Astrocyte (in vitro differentiated cells and primary cell): Measurements from ENCODE around the gene PCSK2.

Experiments used
- EZH2 ChIP-seq: IDR thresholded peaks from 2 replicates; pipeline ENCODE4 v1.6.1; 2012; ENCODE audit warnings: mild to moderate bottlenecking, low read length, inconsistent platforms; ENCODE audit not compliant: insufficient read depth
- TF ChIP-seq, protein P1 (sequence below): IDR thresholded peaks from 2 replicates; pipeline ENCODE4 v1.5.1; 2011; ENCODE audit warnings: low read depth, mild to moderate bottlenecking, inconsistent platforms, low read length, moderate library complexity; ENCODE audit not compliant: insufficient read depth

DNA sequence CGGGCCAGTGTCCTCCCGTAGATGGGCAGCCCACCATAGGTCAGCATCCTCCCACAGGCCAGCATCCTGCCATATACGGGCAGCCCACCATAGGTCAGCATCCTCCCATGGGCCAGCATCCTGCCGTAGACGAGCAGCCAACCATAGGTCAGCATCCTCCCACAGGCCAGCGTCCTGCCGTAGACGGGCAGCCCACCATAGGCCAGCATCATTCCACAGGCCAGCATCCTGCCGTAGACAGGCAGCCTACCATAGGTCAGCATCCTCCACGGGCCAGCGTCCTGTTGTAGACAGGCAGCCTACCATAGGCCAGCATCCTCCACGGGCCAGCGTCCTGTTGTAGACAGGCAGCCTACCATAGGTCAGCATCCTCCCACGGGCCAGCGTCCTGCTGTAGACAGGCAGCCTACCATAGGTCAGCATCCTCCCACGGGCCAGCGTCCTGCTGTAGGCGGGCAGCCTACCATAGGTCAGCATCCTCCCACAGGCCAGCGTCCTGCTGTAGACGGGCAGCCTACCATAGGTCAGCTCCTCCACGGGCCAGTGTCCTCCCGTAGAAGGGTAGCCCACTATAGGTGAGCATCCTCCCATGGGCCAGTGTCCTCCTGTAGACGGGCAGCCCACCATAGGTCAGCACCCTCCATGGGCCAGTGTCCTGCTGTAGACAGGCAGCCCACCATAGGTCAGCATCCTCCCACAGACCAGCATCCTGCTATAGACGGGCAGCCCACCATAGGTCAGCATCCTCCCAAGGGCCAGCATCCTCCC, 241.4 kb downstream of the PCSK2 start:
- TF ChIP-seq, protein P1, sequence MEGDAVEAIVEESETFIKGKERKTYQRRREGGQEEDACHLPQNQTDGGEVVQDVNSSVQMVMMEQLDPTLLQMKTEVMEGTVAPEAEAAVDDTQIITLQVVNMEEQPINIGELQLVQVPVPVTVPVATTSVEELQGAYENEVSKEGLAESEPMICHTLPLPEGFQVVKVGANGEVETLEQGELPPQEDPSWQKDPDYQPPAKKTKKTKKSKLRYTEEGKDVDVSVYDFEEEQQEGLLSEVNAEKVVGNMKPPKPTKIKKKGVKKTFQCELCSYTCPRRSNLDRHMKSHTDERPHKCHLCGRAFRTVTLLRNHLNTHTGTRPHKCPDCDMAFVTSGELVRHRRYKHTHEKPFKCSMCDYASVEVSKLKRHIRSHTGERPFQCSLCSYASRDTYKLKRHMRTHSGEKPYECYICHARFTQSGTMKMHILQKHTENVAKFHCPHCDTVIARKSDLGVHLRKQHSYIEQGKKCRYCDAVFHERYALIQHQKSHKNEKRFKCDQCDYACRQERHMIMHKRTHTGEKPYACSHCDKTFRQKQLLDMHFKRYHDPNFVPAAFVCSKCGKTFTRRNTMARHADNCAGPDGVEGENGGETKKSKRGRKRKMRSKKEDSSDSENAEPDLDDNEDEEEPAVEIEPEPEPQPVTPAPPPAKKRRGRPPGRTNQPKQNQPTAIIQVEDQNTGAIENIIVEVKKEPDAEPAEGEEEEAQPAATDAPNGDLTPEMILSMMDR: no peak
- no peak for TF ChIP-seq EZH2
